K562 (cell line): ENCODE results near the gene OPA3. TPM values are rescaled to one million over a fixed set of nuclear protein-coding genes. Genes with fewer than 3 reads are reported as not detected.

Experiments used
- ATAC-seq: fragments of 200-7000 bp; cut with Tn5 transposase; 3 replicates; pipeline ENCODE4 v1.9.1; 2020; ENCODE audit warnings: moderate library complexity
- BruUV-seq: library from RNA; stranded (reverse); fragments of 400-500 nt; replicated peaks from 2 replicates; lab custom pipeline; 2021; lab: Mats Ljungman, UMichigan
- CTCF ChIA-PET: fragments of 300-600 bp; formaldehyde crosslinking; extraction: SDS; loops from one replicate; lab custom pipeline; 2021; ENCODE audit warnings: low intra/inter-chr PET ratio; lab: Yijun Ruan, JAX
- POLR2A ChIA-PET: fragments of 300-600, 350-650 bp; sonication (Branson Sonifier 250); formaldehyde crosslinking; extraction: SDS; loops from one replicate; lab custom pipeline; 2021; ENCODE audit warnings: antibody characterized with exemption, inconsistent platforms; lab: Yijun Ruan, JAX
- DNase-seq, 4 experiments: peaks; one replicate each; pipeline versions ENCODE4 v3.0.0 to v3.0.0-alpha.2; 2011 to 2018; ENCODE audit warnings: low spot score in 3 of 4, mixed read lengths in 3 of 4; ENCODE audit errors: extremely low read depth in 1 of 4
- FAIRE-seq: peaks from 2 replicates; lab custom pipeline; 2011; peaks lifted over from hg19 to GRCh38; lab: Jason Lieb, UNC
- H2AFZ ChIP-seq: 2 replicates; pipeline ENCODE4 v1.6.0; 2011; ENCODE audit warnings: low read depth, low read length, control low read depth, inconsistent platforms
- H3K27ac ChIP-seq: fragments of 200-600 bp; 3 replicates; pipeline ENCODE4 v1.8.0; 2011; ENCODE audit warnings: low read depth, mild to moderate bottlenecking, control low read depth, inconsistent platforms, low read length, moderate library complexity, mixed read lengths; ENCODE audit errors: extremely low read depth
- H3K27me3 ChIP-seq, 2 experiments: fragments of 300-600 bp in 1 of 2; 2 replicates in 1 of 2; 3 replicates in 1 of 2; pipeline versions ENCODE4 v1.6.0 to v1.8.0; 2011; ENCODE audit warnings: inconsistent platforms in 2 of 2, low read length in 2 of 2, mild to moderate bottlenecking in 1 of 2, mixed read lengths in 1 of 2, moderate library complexity in 1 of 2; ENCODE audit not compliant: control insufficient read depth in 2 of 2, insufficient read depth in 2 of 2
- H3K36me3 ChIP-seq: fragments of 300-600 bp; 3 replicates; pipeline ENCODE4 v1.8.0; 2011; ENCODE audit warnings: mild to moderate bottlenecking, low read length, inconsistent platforms; ENCODE audit not compliant: control insufficient read depth, insufficient read depth
- H3K4me1 ChIP-seq, 2 experiments: fragments of 200-600 bp in 1 of 2; replicated peaks in 1 of 2; 2 replicates in 1 of 2; 3 replicates in 1 of 2; pipeline versions ENCODE4 v1.5.1 to v1.8.0; 2011; ENCODE audit warnings: inconsistent platforms in 2 of 2, low read length in 2 of 2, mild to moderate bottlenecking in 1 of 2, mixed read lengths in 1 of 2, moderate library complexity in 1 of 2; ENCODE audit not compliant: control insufficient read depth in 2 of 2, insufficient read depth in 2 of 2
- H3K4me2 ChIP-seq: 2 replicates; pipeline ENCODE4 v1.6.1; 2011; ENCODE audit warnings: low read length, control low read depth, inconsistent platforms, mixed read lengths; ENCODE audit not compliant: insufficient read depth
- H3K4me3 ChIP-seq: fragments of 200-600 bp; sonication (generic), shearing (Covaris generic); 2 replicates; pipeline ENCODE4 v1.5.1; 2016; ENCODE audit warnings: control low read depth, inconsistent platforms
- H3K79me2 ChIP-seq: fragments of 200-600 bp; 3 replicates; pipeline ENCODE4 v1.8.0; 2011; ENCODE audit warnings: low read length, inconsistent platforms; ENCODE audit not compliant: control insufficient read depth, insufficient read depth
- H3K9ac ChIP-seq, 2 experiments: 2 replicates each; pipeline versions ENCODE4 v1.6.0 to v1.6.1; 2011; ENCODE audit warnings: low read depth in 2 of 2, low read length in 2 of 2, control low read depth in 1 of 2, inconsistent platforms in 1 of 2, mild to moderate bottlenecking in 1 of 2, mixed read lengths in 1 of 2; ENCODE audit not compliant: insufficient read depth in 1 of 2
- H3K9me1 ChIP-seq: one replicate; pipeline ENCODE4 v1.6.0; 2011; ENCODE audit warnings: inconsistent platforms, mild to moderate bottlenecking, low read length, moderate library complexity; ENCODE audit not compliant: control insufficient read depth, insufficient read depth
- H3K9me3 ChIP-seq: replicated peaks from 2 replicates; pipeline ENCODE4 v1.5.1; 2011; ENCODE audit warnings: low read depth, low read length, inconsistent platforms; ENCODE audit not compliant: control insufficient read depth, insufficient read depth
- H4K20me1 ChIP-seq: replicated peaks from 2 replicates; pipeline ENCODE4 v1.6.1; 2011; ENCODE audit warnings: low read length, inconsistent platforms, mixed read lengths; ENCODE audit not compliant: control insufficient read depth, insufficient read depth
- ARID2 ChIP-seq: fragments of 450-650 bp; IDR thresholded peaks from 2 replicates; pipeline ENCODE4 v1.6.1; 2017; ENCODE audit warnings: antibody characterized with exemption, mild to moderate bottlenecking
- BACH1 ChIP-seq: fragments of 200-800 bp; sonication (Bioruptor generic); IDR thresholded peaks from 2 replicates; pipeline ENCODE4 v1.6.1; 2016; ENCODE audit warnings: missing genetic modification characterization, missing compliant biosample characterization
- NFATC3 ChIP-seq: fragments of 450-650 bp; IDR thresholded peaks from 2 replicates; pipeline ENCODE4 v1.6.1; 2017; ENCODE audit warnings: mild to moderate bottlenecking
- NFYB ChIP-seq: IDR thresholded peaks from 2 replicates; pipeline ENCODE4 v1.6.1; 2011; ENCODE audit warnings: mild to moderate bottlenecking, moderate library complexity; ENCODE audit not compliant: insufficient read length; ENCODE audit errors: extremely low read depth
- OTX1 ChIP-seq: fragments of 450-650 bp; formaldehyde crosslinking; IDR thresholded peaks from 2 replicates; pipeline ENCODE4 v1.4.0; 2022; ENCODE audit warnings: mild to moderate bottlenecking
- POLR2B ChIP-seq: fragments of 450-650 bp; IDR thresholded peaks from 2 replicates; pipeline ENCODE4 v1.6.1; 2018; ENCODE audit warnings: low read depth; ENCODE audit not compliant: partially characterized antibody
- PREB ChIP-seq: sonication (generic); formaldehyde crosslinking; IDR thresholded peaks from 2 replicates; pipeline ENCODE4 v1.8.1; 2023; ENCODE audit warnings: mild to moderate bottlenecking, missing genetic modification reagents
- STAT5B ChIP-seq: fragments of 250-450 bp; sonication (Bioruptor Pico); IDR thresholded peaks from 2 replicates; pipeline ENCODE4 v1.8.0; 2021; ENCODE audit warnings: mild to moderate bottlenecking, inconsistent platforms
- TCF3 ChIP-seq: sonication (generic); formaldehyde crosslinking; IDR thresholded peaks from 2 replicates; pipeline ENCODE4 v1.4.0; 2020; ENCODE audit warnings: mild to moderate bottlenecking, missing genetic modification reagents
- TEAD1 ChIP-seq, 2 experiments: fragments of 450-650 bp in 1 of 2; sonication (generic) in 1 of 2; formaldehyde crosslinking; IDR thresholded peaks; 2 replicates each; pipeline versions ENCODE4 v1.4.0 to v1.8.0; 2020 to 2022; ENCODE audit warnings: mild to moderate bottlenecking in 2 of 2, missing genetic modification reagents in 1 of 2
- ZBTB33 ChIP-seq: sonication (generic); formaldehyde crosslinking; IDR thresholded peaks from 2 replicates; pipeline ENCODE4 v1.8.1; 2023; ENCODE audit warnings: mild to moderate bottlenecking, missing genetic modification reagents
- ZEB2 ChIP-seq: fragments of 450-650 bp; IDR thresholded peaks from 2 replicates; pipeline ENCODE4 v1.6.1; 2016
- ZNF121 ChIP-seq: sonication (generic); formaldehyde crosslinking; conservative IDR thresholded peaks from 2 replicates; pipeline ENCODE4 v1.8.0; 2022; ENCODE audit warnings: missing genetic modification reagents
- ZNF3 ChIP-seq: fragments of 250-450 bp; sonication (Bioruptor Pico); IDR thresholded peaks from 2 replicates; pipeline ENCODE4 v1.5.0; 2021; ENCODE audit warnings: mild to moderate bottlenecking, moderate library complexity
- ZNF592 ChIP-seq: fragments of 450-650 bp; IDR thresholded peaks from 2 replicates; pipeline ENCODE4 v1.6.1; 2017; ENCODE audit warnings: antibody characterized with exemption, mild to moderate bottlenecking
- ZNF766 ChIP-seq: fragments of 200-800 bp; sonication (Bioruptor generic); conservative IDR thresholded peaks from 2 replicates; pipeline ENCODE4 v1.6.1; 2016; ENCODE audit warnings: missing genetic modification characterization, missing compliant biosample characterization
- WGBS: fragments of 100-300 bp; shearing (Covaris generic); methylation state at CpG from one replicate; pipeline ENCODE4 v1.1.6; 2016; ENCODE audit warnings: low coverage, mixed read lengths; ENCODE audit not compliant: insufficient coverage; ENCODE audit errors: missing lambda C conversion rate; 5-methylcytosine and 5-hydroxymethylcytosine counted together
- in situ Hi-C: fragments of 300-500 bp; cut with MboI; formaldehyde crosslinking; loops from 4 replicates; pipeline ENCODE4 v1.15.0; 2018; ENCODE audit warnings: inconsistent platforms, mixed read lengths
- intact Hi-C: fragments of 100-400 bp; cut with micrococcal nuclease; formaldehyde crosslinking; loops from 2 replicates; pipeline ENCODE4 v1.14.2; 2022
- polyA plus RNA-seq, 8 experiments: library from polyadenylated mRNA; depleted of rRNA in 4 of 8; stranded (reverse) in 5 of 8; unstranded in 3 of 8; fragments of >200 nt; fragmentation: Nextera tagmentation in 2 of 8; fragmentation: Illumina TruSeq in 1 of 8; extraction: Ambion mirVana in 2 of 8; extraction: Trizol in 1 of 8; gene quantifications; 2 replicates each; pipeline versions ENCODE4 v1.2.1 to v1.2.3, GENCODE V29; 2011 to 2014; ENCODE audit warnings: inconsistent platforms in 1 of 8, missing spikeins in 1 of 8
- total RNA-seq, 7 experiments: library from RNA; depleted of rRNA in 6 of 7; stranded (reverse); fragments of >200 nt in 6 of 7; fragmentation: Illumina TruSeq in 2 of 7; extraction: Trizol in 2 of 7; gene quantifications; 2 replicates each; pipeline versions ENCODE4 v1.2.1 to v1.2.3, GENCODE V29; 2011 to 2021; ENCODE audit warnings: low replicate concordance in 1 of 7

OPA3 gene
- total and polyA plus RNA-seq, 9 of the 15 experiments (the other 6 are each of a cell fraction or from before 2014, with no cell fraction given) = 1.4 to 18.8 (median 9.0) TPM

- Histone ChIP-seq H2AFZ (no peak overlapping the region), H3K4me2 (no peak overlapping the region), H3K27me3 (no peaks in the 10 kb centered on the region), H3K4me3 (no peak overlapping the region), H3K9me1 (no peaks in the 10 kb centered on the region), H3K36me3 (peaks cover 12% of the 10 kb centered on the region; the same call in 1 of the 3 replicates), H4K20me1 (no peaks in the 10 kb centered on the region), H3K9ac (no peak overlapping the region), H3K9me3 (no peaks in the 10 kb centered on the region), H3K27ac (no peak overlapping the region), H3K4me1 (no peaks in the 10 kb centered on the region; a peak in 1 of 5 replicates), H3K79me2 (peaks cover 39% of the 10 kb centered on the region)
- 37% methylated on average over 15 of the region's 15 CpGs for WGBS
- BruUV-seq = no TSS peak
- intact Hi-C loops = no loop called here
- ChIA-PET POLR2A (no interaction called here), CTCF (interaction anchor here (1.0 to 1.2 kb wide), 2 partner anchors 46 to 130 kb away, joined by 3 to 4 read pairs; no protein-coding TSS in a partner anchor)
- in situ Hi-C loops = no loop called here
- ATAC-seq (peak; percentile 98), FAIRE-seq (peak; percentile 90), DNase-seq (peak; percentile 66 to 80 (median 74))
- TF ChIP-seq ARID2 (no peak), TEAD1 (CRISPR knock-in tag; IDR thresholded peaks at IDR 0.05) (peak in 1 of 2 experiments; percentile 41; a peak in 1 of 4 replicates), ZNF766 (CRISPR knock-in tag) (no peak), ZNF3 (CRISPR knock-in tag) (no peak), NFYB (no peak), ZNF592 (no peak), POLR2B (no peak), STAT5B (no peak), ZNF121 (no peak; the same call in 1 of the 2 replicates), PREB (CRISPR knock-in tag) (no peak), ZEB2 (no peak), BACH1 (tag) (no peak), ZBTB33 (peak; percentile 97), NFATC3 (no peak), OTX1 (CRISPR knock-in tag) (no peak), TCF3 (CRISPR knock-in tag) (no peak)
Measured at GRCh38 chr19:45569619-45570421, 14.8 kb downstream of the OPA3 start.
